GM23248 (cell line): ENCODE measurements around the gene TTLL5. TPM values are rescaled to one million over a fixed set of nuclear protein-coding genes. Genes with fewer than 3 reads are reported as not detected.

Source experiments
- DNase-seq: peaks from one replicate; pipeline ENCODE4 v3.0.0-alpha.2; 2015
- H2AFZ ChIP-seq: fragments of 200-600 bp; sonication (generic); 2 replicates; pipeline ENCODE4 v1.6.1; 2016; ENCODE audit warnings: antibody characterized with exemption
- H3F3A ChIP-seq: fragments of 200-600 bp; sonication (generic); 2 replicates; pipeline ENCODE4 v1.6.1; 2016; ENCODE audit warnings: mild to moderate bottlenecking, antibody characterized with exemption, mixed run types; ENCODE audit not compliant: insufficient read depth
- H3K27ac ChIP-seq: fragments of 200-600 bp; sonication (generic); 2 replicates; pipeline ENCODE4 v1.5.1; 2016; ENCODE audit warnings: mild to moderate bottlenecking
- H3K27me3 ChIP-seq: fragments of 200-600 bp; sonication (generic); replicated peaks from 2 replicates; pipeline ENCODE4 v1.6.1; 2016; ENCODE audit warnings: mild to moderate bottlenecking; ENCODE audit not compliant: insufficient read depth
- H3K36me3 ChIP-seq: fragments of 200-600 bp; sonication (generic); 2 replicates; pipeline ENCODE4 v1.6.1; 2016; ENCODE audit warnings: low read depth, mild to moderate bottlenecking
- H3K4me1 ChIP-seq: fragments of 200-600 bp; sonication (generic); 2 replicates; pipeline ENCODE4 v1.6.1; 2016; ENCODE audit warnings: mild to moderate bottlenecking; ENCODE audit not compliant: insufficient read depth
- H3K4me2 ChIP-seq: fragments of 200-600 bp; sonication (generic); one replicate; pipeline ENCODE4 v1.6.1; 2016; ENCODE audit warnings: mild to moderate bottlenecking; ENCODE audit not compliant: unreplicated experiment
- H3K4me3 ChIP-seq: fragments of 200-600 bp; sonication (generic); 2 replicates; pipeline ENCODE4 v1.5.1; 2016; ENCODE audit warnings: mild to moderate bottlenecking
- H3K79me2 ChIP-seq: fragments of 200-600 bp; sonication (generic); 2 replicates; pipeline ENCODE4 v1.6.1; 2016; ENCODE audit warnings: mild to moderate bottlenecking; ENCODE audit not compliant: insufficient read depth
- H3K9ac ChIP-seq: fragments of 200-600 bp; sonication (generic); 2 replicates; pipeline ENCODE4 v1.6.1; 2016; ENCODE audit warnings: mild to moderate bottlenecking
- H3K9me2 ChIP-seq: fragments of 200-600 bp; sonication (generic); 2 replicates; pipeline ENCODE4 v1.6.1; 2016; ENCODE audit warnings: mixed run types, mild to moderate bottlenecking, moderate library complexity; ENCODE audit not compliant: insufficient read depth
- H3K9me3 ChIP-seq: fragments of 200-600 bp; sonication (generic); one replicate; pipeline ENCODE4 v1.6.1; 2017; ENCODE audit warnings: low read depth
- H4K20me1 ChIP-seq: fragments of 200-600 bp; sonication (generic); 2 replicates; pipeline ENCODE4 v1.6.0; 2016; ENCODE audit not compliant: insufficient read depth
- EZH2 ChIP-seq: fragments of 200-600 bp; sonication (generic); IDR thresholded peaks from 2 replicates; pipeline ENCODE4 v1.6.1; 2018; ENCODE audit warnings: antibody characterized with exemption, mild to moderate bottlenecking; ENCODE audit not compliant: insufficient read depth, poor library complexity, severe bottlenecking
- EZH2phosphoT487 ChIP-seq: fragments of 200-600 bp; sonication (generic); IDR thresholded peaks from 2 replicates; pipeline ENCODE4 v1.6.1; 2018; ENCODE audit warnings: antibody characterized with exemption, moderate library complexity, mild to moderate bottlenecking, low read depth; ENCODE audit not compliant: insufficient read depth
- WGBS, 2 experiments: methylation state at CpG; one replicate each; pipeline ENCODE4 v1.1.6; 2015 to 2017; ENCODE audit warnings: low lambda C conversion rate in 2 of 2, low coverage in 1 of 2; ENCODE audit errors: missing lambda C conversion rate in 2 of 2; 5-methylcytosine and 5-hydroxymethylcytosine counted together
- in situ Hi-C: fragments of 300-500 bp; cut with MboI; formaldehyde crosslinking; loops from 2 replicates; pipeline ENCODE4 v1.15.0; 2020
- polyA plus RNA-seq: library from polyadenylated mRNA; unstranded; fragments of >200 nt; fragmentation: Nextera tagmentation; extraction: Ambion mirVana; gene quantifications from 2 replicates; pipeline ENCODE4 v1.2.1, GENCODE V29; 2016
- total RNA-seq: library from RNA; depleted of rRNA; stranded (reverse); fragments of >200 nt; shearing (Covaris generic); gene quantifications from 2 replicates; pipeline ENCODE4 v1.2.3, GENCODE V29; 2014

TTLL5 gene
- total and polyA plus RNA-seq, 2 experiments from 2014 or later, result 14.6 to 17.8 TPM

GRCh38 chr14:75967866-75968265, 306.8 kb downstream of the TTLL5 start:
- H3K4me2 ChIP-seq, result no peak overlapping the region
- H3K9me2 ChIP-seq, result no peaks in the 10 kb centered on the region
- no peak overlapping the region for H3K4me3 ChIP-seq
- H3K4me1 ChIP-seq, result no peaks in the 10 kb centered on the region
- peak; percentile 15 for DNase-seq
- H3K79me2 ChIP-seq, result no peaks in the 10 kb centered on the region
- no peaks in the 10 kb centered on the region for H4K20me1 ChIP-seq
- H3K9ac ChIP-seq, result no peak overlapping the region
- in situ Hi-C loops, result no loop called here
- H3K36me3 ChIP-seq, result no peaks in the 10 kb centered on the region
- H3F3A ChIP-seq, result no peaks in the 10 kb centered on the region; the same call in 1 of the 2 replicates
- no peaks in the 10 kb centered on the region for H3K27me3 ChIP-seq
- no peak overlapping the region for H2AFZ ChIP-seq
- 94 to 97% methylated on average over 3 of the region's 3 CpGs for WGBS, 2 experiments
- no peaks in the 10 kb centered on the region for H3K9me3 ChIP-seq
- TF ChIP-seq EZH2phosphoT487, result no peak
- TF ChIP-seq EZH2, result no peak
- no peak overlapping the region for H3K27ac ChIP-seq

GRCh38 chr14:75968456-75968855, 307.4 kb downstream of the TTLL5 start:
- H3F3A ChIP-seq, result no peaks in the 10 kb centered on the region; the same call in 1 of the 2 replicates
- H3K79me2 ChIP-seq, result no peaks in the 10 kb centered on the region
- H3K9ac ChIP-seq, result no peak overlapping the region
- no peaks in the 10 kb centered on the region for H3K27me3 ChIP-seq
- H3K36me3 ChIP-seq, result no peaks in the 10 kb centered on the region
- H4K20me1 ChIP-seq, result no peaks in the 10 kb centered on the region
- H3K27ac ChIP-seq, result no peak overlapping the region
- no peak overlapping the region for H3K4me3 ChIP-seq
- no peak overlapping the region for H3K4me2 ChIP-seq
- H2AFZ ChIP-seq, result no peak overlapping the region
- in situ Hi-C loops, result no loop called here
- no peaks in the 10 kb centered on the region for H3K9me2 ChIP-seq
- DNase-seq, result peak; percentile 75
- WGBS, 2 experiments, result 7 to 10% methylated on average over 4 of the region's 4 CpGs
- H3K9me3 ChIP-seq, result no peaks in the 10 kb centered on the region
- no peak for TF ChIP-seq EZH2
- no peak for TF ChIP-seq EZH2phosphoT487
- no peaks in the 10 kb centered on the region for H3K4me1 ChIP-seq

- Histone ChIP-seq H3K9ac (no peak overlapping the region), H3K9me2 (no peaks in the 10 kb centered on the region), H3K27ac (no peak overlapping the region), H2AFZ (no peak overlapping the region), H3K4me1 (no peaks in the 10 kb centered on the region), H3K9me3 (no peaks in the 10 kb centered on the region), H3K79me2 (no peaks in the 10 kb centered on the region), H3K4me3 (no peak overlapping the region), H4K20me1 (no peaks in the 10 kb centered on the region), H3K27me3 (no peaks in the 10 kb centered on the region), H3K36me3 (no peaks in the 10 kb centered on the region), H3F3A (no peaks in the 10 kb centered on the region; the same call in 1 of the 2 replicates), H3K4me2 (no peak overlapping the region)
- no peak for DNase-seq
- no peak for TF ChIP-seq EZH2phosphoT487
- TF ChIP-seq EZH2, result no peak
- 43 to 51% methylated on average over 4 of the region's 4 CpGs for WGBS, 2 experiments
- in situ Hi-C loops, result no loop called here
Observed at GRCh38 chr14:75969126-75969525, 308.1 kb downstream of the TTLL5 start.

- no peaks in the 10 kb centered on the region for H4K20me1 ChIP-seq
- H3K79me2 ChIP-seq, result no peaks in the 10 kb centered on the region
- H3K4me2 ChIP-seq, result no peak overlapping the region
- in situ Hi-C loops, result no loop called here
- no peaks in the 10 kb centered on the region for H3K4me1 ChIP-seq
- peak; percentile 13 for DNase-seq
- no peak overlapping the region for H3K27ac ChIP-seq
- no peak overlapping the region for H2AFZ ChIP-seq
- TF ChIP-seq EZH2phosphoT487 (no peak), EZH2 (no peak)
- H3K4me3 ChIP-seq, result no peak overlapping the region
- WGBS, 2 experiments, result 78 to 82% methylated on average over 8 of the region's 8 CpGs
- no peaks in the 10 kb centered on the region for H3K9me3 ChIP-seq
- no peaks in the 10 kb centered on the region; the same call in 1 of the 2 replicates for H3F3A ChIP-seq
- no peaks in the 10 kb centered on the region for H3K27me3 ChIP-seq
- no peaks in the 10 kb centered on the region for H3K36me3 ChIP-seq
- no peaks in the 10 kb centered on the region for H3K9me2 ChIP-seq
- H3K9ac ChIP-seq, result no peak overlapping the region
Observed at GRCh38 chr14:75969891-75970290, 308.8 kb downstream of the TTLL5 start.

- H2AFZ ChIP-seq, result no peak overlapping the region
- TF ChIP-seq EZH2 (no peak), EZH2phosphoT487 (no peak)
- no peaks in the 10 kb centered on the region for H3K36me3 ChIP-seq
- no peak overlapping the region for H3K4me2 ChIP-seq
- H3K27ac ChIP-seq, result no peak overlapping the region
- H3K9me3 ChIP-seq, result no peaks in the 10 kb centered on the region
- H3K9ac ChIP-seq, result no peak overlapping the region
- H3K4me3 ChIP-seq, result no peak overlapping the region
- H3F3A ChIP-seq, result no peaks in the 10 kb centered on the region; the same call in 1 of the 2 replicates
- no peaks in the 10 kb centered on the region for H3K9me2 ChIP-seq
- H3K27me3 ChIP-seq, result no peaks in the 10 kb centered on the region
- 92 to 95% methylated on average over 9 of the region's 9 CpGs for WGBS, 2 experiments
- no peaks in the 10 kb centered on the region for H4K20me1 ChIP-seq
- DNase-seq, result no peak
- in situ Hi-C loops, result no loop called here
- H3K79me2 ChIP-seq, result no peaks in the 10 kb centered on the region
- H3K4me1 ChIP-seq, result no peaks in the 10 kb centered on the region
Observed at GRCh38 chr14:75970989-75971388, 309.9 kb downstream of the TTLL5 start.
